Spinal cord (tissue), 10 donors: ENCODE data around the gene MSANTD2. TPM values are rescaled to one million over a fixed set of nuclear protein-coding genes. Genes with fewer than 3 reads are reported as not detected.

Source experiments
- DNase-seq, 6 donors: peaks; one replicate each; pipeline versions ENCODE4 v3.0.0 to v3.0.0-alpha.2; 2013 to 2015; ENCODE audit warnings: low spot score in 6 of 6, low read depth in 4 of 6
- H3K27ac ChIP-seq: one replicate; pipeline ENCODE4 v1.5.1; 2013; ENCODE audit warnings: low read depth, low read length, control low read depth
- H3K27me3 ChIP-seq: one replicate; pipeline ENCODE4 v1.6.1; 2013; ENCODE audit warnings: low read length; ENCODE audit not compliant: control insufficient read depth, insufficient read depth
- H3K36me3 ChIP-seq: one replicate; pipeline ENCODE4 v1.6.1; 2013; ENCODE audit warnings: low read length; ENCODE audit not compliant: control insufficient read depth, insufficient read depth
- H3K4me1 ChIP-seq: one replicate; pipeline ENCODE4 v1.6.1; 2013; ENCODE audit warnings: low read length; ENCODE audit not compliant: control insufficient read depth, insufficient read depth
- H3K4me3 ChIP-seq: one replicate; pipeline ENCODE4 v1.5.1; 2013; ENCODE audit warnings: low read depth, low read length, control low read depth
- H3K9me3 ChIP-seq: one replicate; pipeline ENCODE4 v1.6.1; 2013; ENCODE audit warnings: low read length; ENCODE audit not compliant: control insufficient read depth, insufficient read depth
- WGBS: methylation state at CpG from one replicate; pipeline ENCODE4 v1.1.5; 2013; ENCODE audit warnings: missing lambda C conversion rate; ENCODE audit not compliant: insufficient coverage; 5-methylcytosine and 5-hydroxymethylcytosine counted together
- polyA plus RNA-seq, 2 donors: library from polyadenylated mRNA; unstranded; fragments of 120-200 nt; gene quantifications; one replicate each; pipeline ENCODE4 v1.2.1, GENCODE V29; 2013; ENCODE audit not compliant: insufficient read length in 2 of 2
- total RNA-seq, 2 donors: library from RNA; depleted of rRNA in 1 of 2; stranded (reverse); fragments of 120-200 nt in 1 of 2; fragments of >200 nt in 1 of 2; gene quantifications; one replicate each; pipeline versions ENCODE4 v1.2.3 to v1.2.4, GENCODE V29; 2013 to 2014
- donor health status: healthy.

MSANTD2 gene
- total and polyA plus RNA-seq, 4 donors = 17.8 to 28.4 (median 22.6) TPM

GRCh38 chr11:124749912-124750311 is 50.3 kb downstream of the MSANTD2 start:
- no CpG with 5 or more reads among the region's 1 CpG for WGBS
- Histone ChIP-seq H3K27me3 (peaks cover 99% of the 10 kb centered on the region), H3K27ac (no peak overlapping the region), H3K9me3 (no peaks in the 10 kb centered on the region), H3K36me3 (peaks cover 3% of the 10 kb centered on the region), H3K4me3 (no peak overlapping the region), H3K4me1 (peaks cover 34% of the 10 kb centered on the region)
- no peak for DNase-seq

- peaks cover 34% of the 10 kb centered on the region for H3K4me1 ChIP-seq
- peaks cover 2% of the 10 kb centered on the region for H3K36me3 ChIP-seq
- no peak overlapping the region for H3K27ac ChIP-seq
- H3K27me3 ChIP-seq = peaks cover 100% of the 10 kb centered on the region
- DNase-seq = no peak
- no peak overlapping the region for H3K4me3 ChIP-seq
- no peaks in the 10 kb centered on the region for H3K9me3 ChIP-seq
- 15% methylated on average over 5 of the region's 12 CpGs for WGBS
Observed at GRCh38 chr11:124748481-124749343, 51.5 kb downstream of the MSANTD2 start.

DNA sequence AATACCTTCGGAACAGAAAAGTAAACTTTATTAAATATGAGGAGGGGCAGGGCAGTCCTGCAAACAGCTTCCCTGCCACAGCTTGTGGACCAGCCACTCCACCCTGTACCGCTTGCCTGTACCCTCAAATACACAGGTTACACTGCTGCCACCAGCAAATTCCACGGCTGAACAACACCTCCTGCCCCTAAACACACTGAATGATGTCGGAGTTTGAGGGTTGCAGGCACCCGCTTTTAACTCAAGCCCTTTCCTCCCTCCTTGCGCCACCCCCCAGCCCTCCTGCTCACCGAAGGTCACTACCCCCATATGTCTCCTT is 52.1 kb downstream of the MSANTD2 start:
- Histone ChIP-seq H3K9me3 (no peaks in the 10 kb centered on the region), H3K27me3 (peaks cover 99% of the 10 kb centered on the region), H3K4me3 (no peak overlapping the region), H3K36me3 (no peaks in the 10 kb centered on the region), H3K27ac (no peak overlapping the region), H3K4me1 (peaks cover 34% of the 10 kb centered on the region)
- 25% methylated on average over 5 of the region's 7 CpGs for WGBS
- no peak for DNase-seq

GRCh38 chr11:124747406-124748099 is 52.7 kb downstream of the MSANTD2 start:
- WGBS = 23% methylated on average over 9 of the region's 14 CpGs
- Histone ChIP-seq H3K27ac (no peak overlapping the region), H3K9me3 (no peaks in the 10 kb centered on the region), H3K4me3 (no peak overlapping the region), H3K27me3 (peaks cover 99% of the 10 kb centered on the region), H3K36me3 (no peaks in the 10 kb centered on the region), H3K4me1 (peaks cover 34% of the 10 kb centered on the region)
- DNase-seq = no peak

DNA sequence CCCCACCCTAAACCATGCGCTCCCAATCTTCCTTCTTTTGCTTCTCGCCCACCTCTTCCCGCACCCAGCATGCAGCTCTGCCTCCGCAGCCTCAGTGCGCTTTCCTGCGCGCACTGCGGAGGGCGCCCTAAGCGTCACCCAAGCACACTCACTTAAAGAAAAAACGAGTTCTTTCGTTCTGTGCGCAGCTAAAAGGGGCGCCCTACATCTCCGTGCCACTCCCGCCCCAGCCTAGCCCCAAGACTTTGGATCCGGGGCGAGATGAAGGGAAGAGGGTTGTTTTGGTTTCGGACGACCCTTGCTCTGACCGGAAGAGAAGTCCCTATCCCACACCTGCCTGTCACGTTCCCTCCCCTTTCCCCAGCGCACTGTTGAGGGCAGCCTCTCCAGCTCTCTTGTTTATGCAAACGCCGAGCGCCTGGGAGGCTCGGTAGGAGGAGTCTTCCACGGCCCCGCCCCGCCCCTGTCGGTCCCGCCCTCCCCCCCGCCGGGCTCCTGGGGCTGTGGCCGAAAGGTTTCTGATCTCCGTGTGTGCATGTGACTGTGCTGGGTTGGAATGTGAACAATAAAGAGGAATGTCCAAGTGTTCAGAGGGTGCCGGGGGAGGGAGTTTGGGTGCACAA is 53.5 kb downstream of the MSANTD2 start:
- Histone ChIP-seq H3K4me3 (peak overlapping the region; percentile 35), H3K27ac (no peak overlapping the region), H3K4me1 (peaks cover 28% of the 10 kb centered on the region), H3K27me3 (peaks cover 98% of the 10 kb centered on the region), H3K36me3 (no peaks in the 10 kb centered on the region), H3K9me3 (no peaks in the 10 kb centered on the region)
- 2% methylated on average over 26 of the region's 37 CpGs for WGBS
- DNase-seq = peak in 1 of 6 donors; percentile 24

GRCh38 chr11:124745835-124746620 is 54.2 kb downstream of the MSANTD2 start:
- Histone ChIP-seq H3K27ac (no peak overlapping the region), H3K36me3 (no peaks in the 10 kb centered on the region), H3K4me1 (peaks cover 25% of the 10 kb centered on the region), H3K9me3 (no peaks in the 10 kb centered on the region), H3K27me3 (peaks cover 98% of the 10 kb centered on the region), H3K4me3 (peak overlapping the region; percentile 35)
- WGBS = 6% methylated on average over 36 of the region's 41 CpGs
- peak in 1 of 6 donors; percentile 21 for DNase-seq

GRCh38 chr11:124745270-124745834 is 54.9 kb downstream of the MSANTD2 start:
- DNase-seq = no peak
- H3K27me3 ChIP-seq = peaks cover 98% of the 10 kb centered on the region
- no peaks in the 10 kb centered on the region for H3K36me3 ChIP-seq
- no peak overlapping the region for H3K27ac ChIP-seq
- no peak overlapping the region for H3K4me3 ChIP-seq
- H3K4me1 ChIP-seq = peaks cover 28% of the 10 kb centered on the region
- no peaks in the 10 kb centered on the region for H3K9me3 ChIP-seq
- 5% methylated on average over 36 of the region's 44 CpGs for WGBS

DNA sequence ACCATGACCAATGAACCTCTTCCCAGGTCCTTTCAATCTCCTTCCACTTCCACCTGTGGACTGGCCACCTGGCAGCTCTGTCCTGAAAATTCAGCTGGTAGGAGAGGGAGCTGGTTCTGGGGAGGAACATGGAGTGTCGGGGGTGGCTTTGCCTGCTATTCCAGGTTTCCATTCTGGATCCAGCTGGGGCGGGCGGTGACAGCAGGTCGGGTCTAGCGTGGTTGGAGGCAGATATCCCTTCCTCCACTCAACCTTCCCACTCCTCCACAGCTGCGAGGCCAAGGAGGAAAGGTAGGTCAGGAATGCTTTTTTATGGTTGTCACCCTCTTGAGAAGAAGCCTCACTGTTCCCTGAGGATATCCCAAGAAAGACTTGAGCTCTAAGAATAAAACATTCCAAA is 57.2 kb downstream of the MSANTD2 start:
- no peaks in the 10 kb centered on the region for H3K9me3 ChIP-seq
- no peaks in the 10 kb centered on the region for H3K36me3 ChIP-seq
- H3K27ac ChIP-seq = no peak overlapping the region
- DNase-seq = no peak
- H3K4me3 ChIP-seq = no peak overlapping the region
- H3K27me3 ChIP-seq = peaks cover 81% of the 10 kb centered on the region
- H3K4me1 ChIP-seq = peaks cover 47% of the 10 kb centered on the region
- WGBS = 42% methylated on average over 2 of the region's 6 CpGs

- peaks cover 76% of the 10 kb centered on the region for H3K27me3 ChIP-seq
- H3K36me3 ChIP-seq = no peaks in the 10 kb centered on the region
- peaks cover 52% of the 10 kb centered on the region for H3K4me1 ChIP-seq
- no peak for DNase-seq
- no peak overlapping the region for H3K4me3 ChIP-seq
- no peak overlapping the region for H3K27ac ChIP-seq
- H3K9me3 ChIP-seq = no peaks in the 10 kb centered on the region
- WGBS = 45% methylated on average over 2 of the region's 2 CpGs
Observed at GRCh38 chr11:124742555-124742954, 57.7 kb downstream of the MSANTD2 start.
